Fibroblast of the aortic adventitia (primary cell): ENCODE data around the gene USP36. TPM values are rescaled to one million over a fixed set of nuclear protein-coding genes. Genes with fewer than 3 reads are reported as not detected.

Experiments used
- DNase-seq: peaks from one replicate; pipeline ENCODE4 v3.0.0-alpha.2; 2010; ENCODE audit warnings: low read depth
- H3K4me3 ChIP-seq: 2 replicates; pipeline ENCODE4 v1.5.1; 2011; ENCODE audit warnings: low read depth, mild to moderate bottlenecking, control low read depth, low read length, moderate library complexity
- total RNA-seq: library from RNA; depleted of rRNA; stranded (reverse); fragments of >200 nt; gene quantifications from 2 replicates; pipeline ENCODE4 v1.2.3, GENCODE V29; 2012; ENCODE audit warnings: low replicate concordance
- TF ChIP-seq, protein P1 (sequence below): IDR thresholded peaks from 2 replicates; pipeline ENCODE4 v1.5.1; 2011; ENCODE audit warnings: mild to moderate bottlenecking, low read length, control low read depth, inconsistent platforms; ENCODE audit not compliant: insufficient read depth

USP36 gene
- total RNA-seq, 1 donor = 36.7 TPM

DNA sequence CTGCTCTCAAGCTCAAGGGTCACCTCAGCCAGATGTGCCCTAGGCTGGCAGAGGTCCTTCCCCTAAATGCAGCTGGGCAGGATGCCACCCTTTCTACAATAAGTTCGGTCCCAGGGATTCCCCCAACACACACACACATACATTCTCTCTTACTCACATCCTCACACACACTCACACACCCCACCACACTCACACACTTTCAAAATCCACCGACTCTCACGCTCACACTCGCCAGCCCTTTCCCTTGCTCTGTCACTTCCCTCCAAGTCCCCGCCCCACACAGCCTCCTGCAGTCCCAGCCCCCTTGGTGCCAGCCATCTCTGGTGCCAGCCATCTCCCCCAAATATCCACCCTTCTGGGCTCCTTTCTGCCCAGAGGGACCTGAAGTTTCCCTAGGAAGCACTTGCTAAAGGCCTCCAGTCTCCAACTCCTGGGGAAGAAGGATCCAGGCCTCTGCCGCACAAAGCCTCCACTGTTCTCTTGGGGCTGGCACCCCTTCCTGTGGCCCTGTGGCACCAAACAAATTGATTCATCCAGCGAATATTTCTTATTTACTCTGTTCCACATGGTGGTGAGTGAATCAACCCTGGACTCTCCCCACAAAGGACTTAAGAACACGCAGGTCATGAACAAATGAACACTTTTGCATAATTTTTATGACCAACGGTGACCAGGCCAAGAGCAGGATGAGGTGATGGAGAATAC is 3.8 kb upstream of the USP36 start:
- DNase-seq = peak; percentile 27
- no peak overlapping the region for H3K4me3 ChIP-seq
- TF ChIP-seq, protein P1, sequence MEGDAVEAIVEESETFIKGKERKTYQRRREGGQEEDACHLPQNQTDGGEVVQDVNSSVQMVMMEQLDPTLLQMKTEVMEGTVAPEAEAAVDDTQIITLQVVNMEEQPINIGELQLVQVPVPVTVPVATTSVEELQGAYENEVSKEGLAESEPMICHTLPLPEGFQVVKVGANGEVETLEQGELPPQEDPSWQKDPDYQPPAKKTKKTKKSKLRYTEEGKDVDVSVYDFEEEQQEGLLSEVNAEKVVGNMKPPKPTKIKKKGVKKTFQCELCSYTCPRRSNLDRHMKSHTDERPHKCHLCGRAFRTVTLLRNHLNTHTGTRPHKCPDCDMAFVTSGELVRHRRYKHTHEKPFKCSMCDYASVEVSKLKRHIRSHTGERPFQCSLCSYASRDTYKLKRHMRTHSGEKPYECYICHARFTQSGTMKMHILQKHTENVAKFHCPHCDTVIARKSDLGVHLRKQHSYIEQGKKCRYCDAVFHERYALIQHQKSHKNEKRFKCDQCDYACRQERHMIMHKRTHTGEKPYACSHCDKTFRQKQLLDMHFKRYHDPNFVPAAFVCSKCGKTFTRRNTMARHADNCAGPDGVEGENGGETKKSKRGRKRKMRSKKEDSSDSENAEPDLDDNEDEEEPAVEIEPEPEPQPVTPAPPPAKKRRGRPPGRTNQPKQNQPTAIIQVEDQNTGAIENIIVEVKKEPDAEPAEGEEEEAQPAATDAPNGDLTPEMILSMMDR = no peak

DNA sequence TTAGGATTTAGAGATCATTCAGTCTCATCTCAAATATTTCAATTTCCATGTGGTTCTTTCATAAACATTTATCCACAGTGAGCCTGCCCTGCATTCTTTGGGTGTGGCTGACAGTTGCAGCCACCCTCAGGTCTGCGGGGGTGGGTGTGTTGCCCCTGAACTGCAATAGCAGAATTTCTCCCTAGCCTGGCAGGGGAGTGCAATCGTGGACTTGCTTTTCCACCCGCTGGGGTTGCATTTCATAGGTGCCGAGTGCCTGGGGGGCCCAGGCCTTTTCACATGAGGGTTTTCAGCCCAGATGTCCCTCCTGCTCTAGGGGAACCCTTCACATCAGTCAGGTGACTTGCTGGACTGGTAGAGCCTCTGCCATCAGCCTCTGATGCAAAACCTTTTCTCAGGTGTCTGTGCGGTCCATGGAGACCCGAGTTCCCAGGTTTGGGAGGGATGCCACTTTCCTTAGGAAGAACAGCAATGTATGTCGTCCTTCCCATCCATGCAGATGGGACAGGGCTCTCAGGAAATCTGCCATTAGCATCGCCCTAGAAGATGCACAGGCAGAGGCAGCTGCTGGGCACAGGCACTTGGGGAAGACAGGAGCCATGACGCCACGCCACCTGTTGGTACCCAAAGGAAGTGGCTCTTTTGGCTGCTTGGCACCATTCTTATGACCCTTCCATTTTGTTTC is 2.4 kb upstream of the USP36 start:
- H3K4me3 ChIP-seq = no peak overlapping the region
- TF ChIP-seq, protein P1 = peak; percentile 65
- peak; percentile 37 for DNase-seq

DNA sequence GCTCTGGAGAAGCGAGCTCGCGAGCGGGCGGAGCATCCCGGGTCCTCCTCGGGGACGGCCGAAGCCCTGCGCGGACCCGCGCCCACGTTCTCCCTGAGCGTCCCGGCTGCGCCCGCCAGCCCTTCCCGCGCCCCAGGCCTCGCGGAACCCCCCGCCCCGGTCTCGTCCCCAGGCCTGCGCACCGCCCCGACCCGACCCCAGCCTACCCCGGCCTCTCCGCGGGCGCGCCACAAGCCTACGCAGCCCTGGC is 159 bp downstream of the USP36 start:
- peak overlapping the region; percentile 97 for H3K4me3 ChIP-seq
- TF ChIP-seq, protein P1 = no peak

DNA sequence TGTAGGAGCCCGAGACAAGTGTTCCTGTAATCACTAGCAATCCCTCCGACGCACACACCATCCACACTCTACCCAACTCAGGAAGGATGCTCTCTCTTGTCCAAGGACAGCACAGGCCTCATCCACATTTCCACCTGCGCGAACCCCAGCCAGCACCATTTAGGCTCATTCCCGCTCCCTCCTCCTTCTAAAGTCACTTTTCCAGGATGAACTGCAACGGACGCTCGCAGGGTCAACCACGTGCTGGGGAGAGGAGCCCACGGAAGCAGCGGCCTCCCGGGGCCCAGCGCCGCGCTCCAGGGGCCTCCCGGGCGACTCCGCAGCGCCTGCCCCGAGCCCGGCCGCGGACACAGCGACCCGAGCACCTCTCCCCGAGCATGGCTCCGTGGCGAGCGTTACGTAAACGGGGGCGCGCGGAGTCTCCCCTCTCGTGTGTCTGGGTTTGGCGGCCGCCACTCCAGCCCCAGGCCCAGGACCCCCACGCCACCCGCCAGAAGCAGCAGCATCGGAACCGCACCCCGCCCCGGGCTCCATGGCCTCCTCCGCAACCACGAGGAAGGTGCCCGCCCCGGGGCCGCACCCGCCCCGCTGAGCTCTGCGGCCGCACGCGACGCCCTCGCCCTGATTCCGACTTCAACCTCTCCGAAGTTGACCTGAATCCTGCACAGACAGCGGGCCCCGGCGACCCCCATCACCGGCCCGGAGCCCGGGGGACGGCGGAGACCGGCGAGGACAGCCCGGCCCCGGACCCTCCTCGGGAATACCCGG is 668 bp downstream of the USP36 start:
- TF ChIP-seq, protein P1 = no peak
- H3K4me3 ChIP-seq = peak overlapping the region; percentile 97
- peak; percentile 78 for DNase-seq

More for the DNA sequence above, 159 bp downstream of the USP36 start:
- DNase-seq = no peak

DNA sequence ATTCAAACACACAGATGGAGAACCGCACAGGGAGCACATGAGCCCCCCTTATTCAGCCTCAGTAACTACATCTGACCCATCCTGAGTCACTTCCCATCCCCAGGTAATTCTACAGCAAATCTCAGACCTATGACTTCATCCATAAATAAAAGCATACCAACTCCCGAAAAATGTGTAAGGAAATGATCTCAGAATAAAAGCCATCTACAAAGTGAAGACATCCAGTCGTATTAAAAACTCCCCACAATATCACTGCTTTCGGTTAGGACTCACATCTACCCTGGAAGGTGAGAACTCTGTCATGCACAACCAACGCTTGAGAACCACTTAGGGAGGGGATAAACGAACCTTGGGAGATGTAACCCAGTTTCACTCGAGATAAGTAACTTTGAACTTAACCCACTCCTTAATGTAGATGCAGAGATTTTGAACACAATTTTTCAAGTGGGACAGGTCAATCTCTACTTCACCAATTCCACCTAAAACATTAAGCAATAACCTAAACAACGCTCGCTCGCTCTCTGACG is 1.3 kb downstream of the USP36 start:
- DNase-seq = no peak
- TF ChIP-seq, protein P1 = no peak
- H3K4me3 ChIP-seq = peak overlapping the region; percentile 97

DNA sequence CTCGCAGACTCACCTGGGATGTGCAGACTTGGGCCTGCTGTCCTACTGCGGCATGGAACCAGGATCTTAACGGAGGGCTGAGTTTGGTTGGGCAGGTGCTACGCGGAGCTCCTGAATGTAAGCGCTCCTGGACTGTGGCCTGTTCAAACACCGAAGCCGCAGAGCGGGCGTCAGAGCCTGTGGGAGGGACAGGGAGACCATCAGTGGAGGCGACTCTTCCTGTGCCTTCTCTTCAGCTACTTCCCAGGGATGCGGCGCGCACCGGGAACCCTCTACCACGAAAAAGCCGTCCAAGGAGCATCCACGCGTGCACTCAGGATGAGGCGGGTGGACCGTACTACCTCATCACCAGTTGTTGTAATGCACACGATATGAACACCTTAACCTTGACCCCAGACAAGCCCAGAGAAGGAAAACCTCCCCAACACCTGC is 2.0 kb downstream of the USP36 start:
- peak overlapping the region; percentile 97 for H3K4me3 ChIP-seq
- TF ChIP-seq, protein P1 = no peak

More for the DNA sequence above, 2.0 kb downstream of the USP36 start:
- DNase-seq = no peak
